Neuronal stem cell (in vitro differentiated cells): Measurements from ENCODE around the gene HLA-DRA.
A peak's percentile ranks its signal among the peaks of the same experiment; 100 is the strongest.

Experiments used
- DNase-seq: peaks from one replicate; pipeline ENCODE4 v3.0.0-alpha.2; 2013; ENCODE audit warnings: low spot score
- H2AFZ ChIP-seq: one replicate; pipeline ENCODE4 v1.6.1; 2013; ENCODE audit warnings: mild to moderate bottlenecking, low read length, inconsistent platforms
- H2AK5ac ChIP-seq: 2 replicates; pipeline ENCODE4 v1.6.1; 2013; ENCODE audit warnings: low read depth, mild to moderate bottlenecking, inconsistent platforms, low read length, moderate library complexity, mixed read lengths
- H2BK120ac ChIP-seq: 2 replicates; pipeline ENCODE4 v1.6.1; 2013; ENCODE audit warnings: low read depth, mild to moderate bottlenecking, inconsistent platforms, low read length, moderate library complexity, mixed read lengths
- H2BK12ac ChIP-seq: one replicate; pipeline ENCODE4 v1.6.1; 2013; ENCODE audit warnings: low read length, inconsistent platforms
- H2BK15ac ChIP-seq: 2 replicates; pipeline ENCODE4 v1.6.1; 2013; ENCODE audit warnings: mild to moderate bottlenecking, low read length, inconsistent platforms, mixed read lengths
- H2BK5ac ChIP-seq: one replicate; pipeline ENCODE4 v1.6.1; 2013; ENCODE audit warnings: inconsistent platforms, mild to moderate bottlenecking, low read length, moderate library complexity
- H3K14ac ChIP-seq: one replicate; pipeline ENCODE4 v1.6.1; 2013; ENCODE audit warnings: low read length, inconsistent platforms
- H3K18ac ChIP-seq: 2 replicates; pipeline ENCODE4 v1.6.1; 2013; ENCODE audit warnings: low read length, inconsistent platforms
- H3K23ac ChIP-seq: 2 replicates; pipeline ENCODE4 v1.6.1; 2013; ENCODE audit warnings: low read depth, mild to moderate bottlenecking, mixed read lengths, low read length, inconsistent platforms; ENCODE audit not compliant: poor library complexity
- H3K27ac ChIP-seq: replicated peaks from 3 replicates; pipeline ENCODE4 v1.5.1; 2013; ENCODE audit warnings: low read length, inconsistent platforms
- H3K27me3 ChIP-seq, 3 experiments: 2 replicates each; pipeline ENCODE4 v1.6.1; 2013; ENCODE audit warnings: low read length in 3 of 3, mild to moderate bottlenecking in 2 of 3, inconsistent platforms in 1 of 3, low read depth in 1 of 3, mixed read lengths in 1 of 3, moderate library complexity in 1 of 3; ENCODE audit not compliant: control insufficient read depth in 3 of 3, insufficient read depth in 3 of 3
- H3K36me3 ChIP-seq, 2 donors: replicated peaks in 1 of 2; 2 replicates each; pipeline ENCODE4 v1.6.1; 2013; ENCODE audit warnings: low read length in 2 of 2; ENCODE audit not compliant: control insufficient read depth in 2 of 2, insufficient read depth in 2 of 2
- H3K4ac ChIP-seq: 2 replicates; pipeline ENCODE4 v1.6.1; 2013; ENCODE audit warnings: inconsistent platforms, mild to moderate bottlenecking, low read length, moderate library complexity
- H3K4me1 ChIP-seq, 2 donors: 1 replicate in 1 of 2; 2 replicates in 1 of 2; pipeline ENCODE4 v1.6.1; 2013; ENCODE audit warnings: low read length in 2 of 2, low read depth in 1 of 2; ENCODE audit not compliant: control insufficient read depth in 2 of 2, insufficient read depth in 1 of 2
- H3K4me2 ChIP-seq: one replicate; pipeline ENCODE4 v1.6.1; 2013; ENCODE audit warnings: mild to moderate bottlenecking, low read length, inconsistent platforms; ENCODE audit not compliant: insufficient read depth, poor library complexity, severe bottlenecking
- H3K4me3 ChIP-seq, 2 donors: 2 replicates each; pipeline ENCODE4 v1.5.1; 2013; ENCODE audit warnings: low read length in 2 of 2, mild to moderate bottlenecking in 2 of 2, inconsistent platforms in 1 of 2, moderate library complexity in 1 of 2
- H3K79me1 ChIP-seq: one replicate; pipeline ENCODE4 v1.6.1; 2013; ENCODE audit warnings: low read depth, mild to moderate bottlenecking, inconsistent platforms, low read length, moderate library complexity
- H3K9ac ChIP-seq: one replicate; pipeline ENCODE4 v1.6.1; 2013; ENCODE audit warnings: mild to moderate bottlenecking, low read depth, low read length, inconsistent platforms; ENCODE audit not compliant: poor library complexity
- H3K9me3 ChIP-seq, 2 donors: replicated peaks in 1 of 2; 2 replicates each; pipeline versions ENCODE3 to v1.6.1; 2013; ENCODE audit warnings: low read length in 2 of 2, mild to moderate bottlenecking in 2 of 2, inconsistent platforms in 1 of 2, low read depth in 1 of 2, mixed read lengths in 1 of 2, moderate library complexity in 1 of 2; ENCODE audit not compliant: control insufficient read depth in 2 of 2, insufficient read depth in 1 of 2
- H4K8ac ChIP-seq: one replicate; pipeline ENCODE4 v1.6.1; 2013; ENCODE audit warnings: low read depth, mild to moderate bottlenecking, inconsistent platforms, low read length, moderate library complexity
- H4K91ac ChIP-seq: one replicate; pipeline ENCODE4 v1.6.1; 2013; ENCODE audit warnings: low read length, low read depth, mild to moderate bottlenecking, inconsistent platforms; ENCODE audit not compliant: poor library complexity
- WGBS, 2 donors: extraction: QIAGEN DNeasy Blood & Tissue Kit; methylation state at CpG; one replicate each; pipeline ENCODE4 v1.1.7; 2013; ENCODE audit warnings: missing lambda C conversion rate in 2 of 2, mixed read lengths in 1 of 2; ENCODE audit not compliant: insufficient read length in 2 of 2, insufficient replicate concordance in 1 of 2; ENCODE audit errors: extremely low coverage in 2 of 2; 5-methylcytosine and 5-hydroxymethylcytosine counted together

HLA-DRA gene

DNA sequence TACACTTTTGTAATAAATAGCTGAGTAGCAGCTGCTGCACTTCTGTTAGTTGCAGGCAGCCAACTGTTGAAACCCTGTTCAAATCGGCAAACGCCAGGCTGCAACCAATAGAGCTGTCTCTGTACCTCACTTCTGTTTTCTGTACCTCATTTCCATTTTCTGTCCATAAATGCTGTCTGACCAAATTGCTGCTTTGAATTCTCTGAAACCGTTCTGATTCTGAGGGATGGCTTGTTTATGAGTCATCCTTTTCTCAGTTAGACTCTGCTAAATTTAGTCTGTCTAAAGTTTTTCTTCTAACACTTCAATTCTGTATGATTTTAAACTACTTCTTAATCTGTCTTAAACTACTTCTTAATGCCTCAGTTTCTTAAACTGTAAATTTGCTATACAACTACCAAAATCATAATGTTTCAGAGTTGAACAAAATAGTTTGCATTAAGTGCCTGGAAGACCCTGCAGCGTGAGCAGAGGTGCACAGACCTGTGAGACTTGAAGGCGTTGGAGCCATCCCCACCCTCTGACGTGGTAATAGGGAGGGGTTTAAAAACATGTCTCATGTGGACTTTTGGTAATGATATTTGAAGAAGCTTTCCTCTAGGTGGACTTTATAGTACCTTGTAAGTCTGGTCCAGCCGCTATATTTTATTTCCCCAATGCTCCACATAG, 42.3 kb upstream of the HLA-DRA start:
- no peak overlapping the region for H2BK12ac ChIP-seq
- no peak overlapping the region for H3K14ac ChIP-seq
- no peaks in the 10 kb centered on the region for H3K36me3 ChIP-seq
- no peak overlapping the region for H2BK120ac ChIP-seq
- H3K4me1 ChIP-seq = no peaks in the 10 kb centered on the region
- H3K4me2 ChIP-seq = no peak overlapping the region
- H3K27me3 ChIP-seq = no peaks in the 10 kb centered on the region
- no peak for DNase-seq
- H2AFZ ChIP-seq = no peak overlapping the region
- no peak overlapping the region for H4K91ac ChIP-seq
- H3K4me3 ChIP-seq = no peak overlapping the region
- H3K79me1 ChIP-seq = no peaks in the 10 kb centered on the region
- no peak overlapping the region for H3K27ac ChIP-seq
- H3K9ac ChIP-seq = no peak overlapping the region
- WGBS, 2 donors = no CpG with 5 or more reads among the region's 7 CpGs
- no peak overlapping the region for H3K18ac ChIP-seq
- peaks cover 0 to 2% of the 10 kb centered on the region in 2 donors for H3K9me3 ChIP-seq
- H2BK5ac ChIP-seq = no peak overlapping the region
- H3K4ac ChIP-seq = no peak overlapping the region
- no peak overlapping the region for H2BK15ac ChIP-seq
- no peak overlapping the region for H3K23ac ChIP-seq
- no peak overlapping the region for H4K8ac ChIP-seq
- no peak overlapping the region for H2AK5ac ChIP-seq

DNA sequence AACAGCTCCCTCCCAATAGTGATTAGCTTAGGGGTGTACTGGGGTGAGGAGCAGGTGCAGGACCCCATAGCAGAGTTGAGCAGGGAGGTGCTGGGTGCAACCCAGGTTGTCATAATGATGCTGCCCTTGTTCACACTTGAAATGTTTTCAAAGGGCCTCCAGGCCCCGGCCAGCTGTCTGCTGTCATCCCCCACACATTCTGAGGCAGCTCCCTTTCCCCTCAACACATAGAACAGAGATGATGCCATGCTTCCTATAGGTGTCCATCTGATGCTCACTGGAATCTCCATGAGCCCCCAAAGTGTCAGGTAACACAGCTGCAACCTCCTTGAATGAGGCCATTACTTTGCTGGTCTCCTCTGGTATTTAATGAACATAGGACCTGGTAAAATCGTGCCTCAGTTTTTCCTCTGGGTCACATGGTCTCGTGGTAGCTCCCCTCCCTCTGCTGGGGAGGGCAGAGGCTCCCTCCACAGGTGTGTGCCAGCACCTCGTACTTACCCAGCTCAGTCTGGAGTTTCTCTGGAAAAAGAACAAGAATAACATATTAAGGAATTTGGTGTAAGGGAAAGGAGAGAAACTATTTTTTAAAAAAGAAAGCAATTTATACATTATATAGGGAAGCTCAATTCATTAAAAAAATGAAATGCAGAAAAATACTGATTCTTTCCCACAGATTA, 38.3 kb upstream of the HLA-DRA start:
- H4K8ac ChIP-seq = no peak overlapping the region
- no peak overlapping the region for H2BK15ac ChIP-seq

DNA sequence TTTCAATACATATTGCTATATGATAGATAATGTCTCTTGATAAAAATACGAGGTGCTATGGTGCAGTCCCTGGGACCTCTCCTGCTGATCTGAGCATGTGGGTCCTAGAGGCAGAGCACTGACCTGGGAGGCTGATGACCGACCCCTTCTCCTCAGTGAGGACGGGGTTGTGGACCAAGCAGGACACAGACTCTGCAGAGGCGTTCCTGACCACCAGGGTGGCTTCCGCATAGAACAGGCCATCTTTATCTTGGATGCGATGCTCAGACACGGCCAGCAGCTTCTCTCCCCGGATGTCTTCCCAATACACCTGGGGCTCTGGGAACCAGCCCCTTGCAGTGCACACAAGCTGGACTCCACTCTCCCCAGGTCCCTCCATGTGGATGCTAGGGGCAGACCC, 36.9 kb upstream of the HLA-DRA start:
- Histone ChIP-seq H3K14ac (no peak overlapping the region), H3K27ac (no peak overlapping the region), H3K4me2 (no peak overlapping the region), H3K9ac (no peak overlapping the region), H3K23ac (peak overlapping the region; percentile 34), H2BK12ac (no peak overlapping the region), H2BK5ac (no peak overlapping the region), H2BK15ac (no peak overlapping the region), H2AFZ (no peak overlapping the region), H4K91ac (no peak overlapping the region), H3K79me1 (no peaks in the 10 kb centered on the region), H2BK120ac (no peak overlapping the region), H3K18ac (no peak overlapping the region), H4K8ac (no peak overlapping the region), H3K4me3 (no peak overlapping the region), H3K4me1 (peaks cover 0 to 3% of the 10 kb centered on the region in 2 donors), H3K9me3 (peaks cover 0 to 2% of the 10 kb centered on the region in 2 donors), H3K4ac (no peak overlapping the region), H2AK5ac (no peak overlapping the region), H3K36me3 (no peaks in the 10 kb centered on the region), H3K27me3 (peaks cover 0 to 6% (median 0%) of the 10 kb centered on the region in 3 experiments)
- no peak for DNase-seq
- WGBS, 2 donors = no CpG with 5 or more reads among the region's 8 CpGs

More for the DNA sequence above, 38.3 kb upstream of the HLA-DRA start:
- H3K23ac ChIP-seq = no peak overlapping the region
- H3K4me3 ChIP-seq = no peak overlapping the region
- no peak overlapping the region for H2BK12ac ChIP-seq
- no peaks in the 10 kb centered on the region for H3K79me1 ChIP-seq
- no peak overlapping the region for H3K14ac ChIP-seq
- H3K9me3 ChIP-seq = peaks cover 0 to 2% of the 10 kb centered on the region in 2 donors
- H3K9ac ChIP-seq = no peak overlapping the region
- H3K4ac ChIP-seq = no peak overlapping the region
- no peaks in the 10 kb centered on the region for H3K36me3 ChIP-seq
- no peak for DNase-seq
- H2AK5ac ChIP-seq = no peak overlapping the region
- H3K27me3 ChIP-seq = no peaks in the 10 kb centered on the region
- no peaks in the 10 kb centered on the region for H3K4me1 ChIP-seq
- H2BK120ac ChIP-seq = no peak overlapping the region
- H3K4me2 ChIP-seq = no peak overlapping the region
- no peak overlapping the region for H3K18ac ChIP-seq
- no peak overlapping the region for H2BK5ac ChIP-seq
- H4K91ac ChIP-seq = no peak overlapping the region
- no peak overlapping the region for H3K27ac ChIP-seq
- WGBS, 2 donors = no CpG with 5 or more reads among the region's 4 CpGs
- no peak overlapping the region for H2AFZ ChIP-seq

DNA sequence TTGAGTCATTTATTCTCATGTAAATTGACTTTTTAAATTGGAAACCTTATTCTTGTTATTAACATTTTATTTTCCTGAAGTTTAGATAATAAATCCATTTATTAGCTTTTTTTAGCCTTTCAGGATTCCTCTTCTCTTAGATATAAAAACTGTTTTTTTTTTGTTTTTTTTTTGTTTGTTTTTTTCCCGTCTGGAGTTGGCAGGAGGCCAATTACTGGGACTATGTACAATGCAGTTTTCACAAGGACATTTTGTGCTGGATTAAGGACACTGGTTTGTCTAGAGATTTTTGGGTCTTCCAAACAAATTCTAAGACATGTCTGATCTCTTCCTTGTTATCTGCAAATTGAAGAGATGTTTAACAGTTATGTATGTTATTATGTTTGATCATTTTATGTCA, 34.0 kb upstream of the HLA-DRA start:
- H3K4me1 ChIP-seq = peaks cover 0 to 3% of the 10 kb centered on the region in 2 donors
- H2AFZ ChIP-seq = no peak overlapping the region
- H3K27me3 ChIP-seq = peaks cover 0 to 6% (median 0%) of the 10 kb centered on the region in 3 experiments
- H3K36me3 ChIP-seq = no peaks in the 10 kb centered on the region
- H4K8ac ChIP-seq = no peak overlapping the region
- H3K27ac ChIP-seq = no peak overlapping the region
- DNase-seq = no peak
- H3K4ac ChIP-seq = no peak overlapping the region
- no peak overlapping the region for H3K4me2 ChIP-seq
- no peak overlapping the region for H2BK15ac ChIP-seq
- no peak overlapping the region for H2BK5ac ChIP-seq
- no peak overlapping the region for H4K91ac ChIP-seq
- H3K23ac ChIP-seq = no peak overlapping the region
- no CpG with 5 or more reads among the region's 1 CpG for WGBS, 2 donors
- H3K9ac ChIP-seq = no peak overlapping the region
- H3K4me3 ChIP-seq = no peak overlapping the region
- H3K9me3 ChIP-seq = no peaks in the 10 kb centered on the region
- no peaks in the 10 kb centered on the region for H3K79me1 ChIP-seq
- H3K14ac ChIP-seq = no peak overlapping the region
- no peak overlapping the region for H3K18ac ChIP-seq
- H2BK12ac ChIP-seq = no peak overlapping the region
- no peak overlapping the region for H2BK120ac ChIP-seq
- no peak overlapping the region for H2AK5ac ChIP-seq
